SH-SY5Y (cell line): ENCODE data around the gene CAPSL.

Experiments
- GATA2 ChIP-seq: IDR thresholded peaks from 2 replicates; pipeline ENCODE4 v1.6.1; 2011; ENCODE audit warnings: mild to moderate bottlenecking, low read depth, low read length
- GATA3 ChIP-seq: IDR thresholded peaks from 2 replicates; pipeline ENCODE4 v1.6.1; 2011; ENCODE audit warnings: low read depth, mild to moderate bottlenecking, low read length, moderate library complexity

The CAPSL gene

DNA sequence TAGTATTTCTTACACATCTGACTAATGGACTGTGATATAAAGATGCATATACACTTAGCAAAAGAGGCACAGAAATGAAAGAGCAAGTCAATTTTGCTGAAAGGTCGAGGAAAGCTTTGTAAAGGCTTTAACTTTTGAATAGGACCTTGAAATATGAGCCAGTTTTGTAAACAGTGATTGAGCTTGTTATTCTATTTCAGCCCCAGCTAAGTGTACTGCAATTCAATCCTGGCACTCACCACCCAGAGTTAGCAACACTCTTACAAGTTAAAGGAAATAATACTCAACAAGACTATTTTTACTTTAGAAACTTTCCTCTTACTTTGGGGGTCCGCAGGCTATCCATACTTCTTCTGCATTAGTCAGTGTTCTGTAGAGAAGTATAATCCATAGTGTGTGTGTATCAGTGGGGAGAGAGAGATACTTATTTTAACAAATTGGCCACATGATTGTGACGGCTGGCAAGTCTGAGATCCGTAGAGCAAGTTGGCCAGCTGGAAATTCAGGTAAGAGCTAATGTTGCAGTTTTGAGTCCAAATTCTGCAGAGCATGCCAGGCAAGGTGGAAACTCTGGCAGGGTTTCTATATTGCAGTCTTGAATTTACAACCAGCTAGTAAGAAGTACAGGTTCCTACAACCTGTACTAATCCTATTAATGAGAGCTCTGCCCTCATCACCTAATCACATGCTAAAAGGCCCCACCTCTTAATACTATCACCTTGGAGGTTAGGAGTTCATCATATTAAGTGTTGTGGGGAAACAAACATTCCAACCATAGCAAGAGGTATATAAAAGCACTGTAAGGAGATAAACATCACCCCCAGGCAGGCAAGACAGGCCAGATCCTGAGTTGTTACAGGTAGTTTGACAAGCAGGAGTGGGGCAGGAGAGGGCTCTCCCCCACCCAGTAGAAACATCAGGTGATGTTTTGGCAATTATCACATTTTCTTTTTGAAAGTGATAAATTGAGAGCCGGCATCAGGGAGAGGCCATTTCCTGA lies 48.1 kb downstream of the CAPSL start:
- TF ChIP-seq GATA3 (no peak), GATA2 (no peak)

- TF ChIP-seq GATA2 (no peak), GATA3 (no peak)
Observed at GRCh38 chr5:35887321-35888100, 50.9 kb downstream of the CAPSL start.

- no peak for TF ChIP-seq GATA2
- no peak for TF ChIP-seq GATA3
Observed at GRCh38 chr5:35886381-35886780, 52.0 kb downstream of the CAPSL start.

GRCh38 chr5:35884773-35885172 lies 53.6 kb downstream of the CAPSL start:
- TF ChIP-seq GATA2 (no peak), GATA3 (no peak)

GRCh38 chr5:35884191-35884769 lies 54.1 kb downstream of the CAPSL start:
- TF ChIP-seq GATA2 = no peak
- TF ChIP-seq GATA3 = no peak

DNA sequence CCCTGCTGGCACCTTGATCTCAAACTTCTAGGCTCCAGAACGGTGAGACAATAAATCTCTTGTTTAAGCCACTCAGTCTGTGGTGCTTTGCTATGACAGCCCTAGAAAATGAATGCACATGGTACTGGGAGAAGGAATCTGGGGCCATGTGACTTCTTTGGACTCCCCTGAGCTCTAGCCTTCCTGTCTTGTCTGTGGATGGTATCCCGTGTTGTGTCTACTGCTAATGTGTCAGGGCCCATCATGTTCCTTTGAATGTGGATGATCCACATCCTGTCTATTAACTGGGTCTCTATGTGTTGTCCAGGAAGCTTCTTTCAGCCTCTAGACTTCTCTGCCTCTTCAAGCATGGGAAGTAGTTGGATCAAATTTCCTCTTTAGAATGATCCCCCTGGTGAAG lies 56.7 kb downstream of the CAPSL start:
- TF ChIP-seq GATA2 (no peak), GATA3 (no peak)

GRCh38 chr5:35880156-35880555 lies 58.3 kb downstream of the CAPSL start:
- TF ChIP-seq GATA3 (no peak), GATA2 (no peak)

DNA sequence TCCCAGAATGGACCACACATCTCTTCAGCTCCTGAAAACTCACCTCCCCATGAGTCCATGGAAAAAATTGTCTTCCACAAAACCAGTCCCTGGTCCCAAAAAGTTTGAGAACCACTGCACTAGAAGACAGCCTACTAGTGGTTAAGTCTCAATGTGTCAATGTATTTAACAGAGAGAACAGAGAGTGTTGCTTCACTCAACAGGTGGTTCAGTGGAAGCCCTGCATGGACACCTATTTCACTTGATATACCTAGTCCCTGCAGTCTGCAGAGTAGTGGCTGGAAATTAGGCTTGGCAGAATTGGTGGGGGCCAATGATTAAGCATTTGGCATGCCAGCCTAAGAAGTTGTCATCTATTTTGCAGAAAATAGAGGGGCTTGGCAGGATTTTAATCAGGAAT lies 58.8 kb downstream of the CAPSL start:
- TF ChIP-seq GATA3 = no peak
- TF ChIP-seq GATA2 = no peak

- TF ChIP-seq GATA3 = no peak
- TF ChIP-seq GATA2 = no peak
Observed at GRCh38 chr5:35879096-35879495, 59.3 kb downstream of the CAPSL start.

GRCh38 chr5:35878079-35878478 lies 60.3 kb downstream of the CAPSL start:
- TF ChIP-seq GATA2 = no peak
- TF ChIP-seq GATA3 = no peak

GRCh38 chr5:35877655-35878054 lies 60.8 kb downstream of the CAPSL start:
- TF ChIP-seq GATA2 (no peak), GATA3 (no peak)

- no peak for TF ChIP-seq GATA3
- no peak for TF ChIP-seq GATA2
Observed at GRCh38 chr5:35876922-35877321, 61.5 kb downstream of the CAPSL start.

DNA sequence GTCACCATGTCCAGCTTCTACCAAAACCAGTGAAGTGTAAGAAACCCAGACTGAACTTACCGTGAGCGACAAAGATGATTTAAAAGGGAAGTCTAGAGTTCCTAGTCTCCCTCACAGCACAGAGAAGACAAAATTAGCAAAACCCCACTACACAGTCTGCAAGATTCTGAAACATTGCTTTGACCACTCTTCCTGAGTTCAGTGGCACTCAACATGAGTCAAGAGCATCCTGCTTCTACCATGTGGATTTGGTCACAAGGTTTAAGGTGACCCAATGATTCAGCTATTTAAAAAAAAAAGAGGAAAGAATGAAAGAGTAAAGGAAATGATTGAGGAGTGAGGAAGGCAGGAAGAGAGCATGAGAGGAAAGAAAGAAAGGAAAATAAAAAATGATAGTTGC lies 62.0 kb downstream of the CAPSL start:
- TF ChIP-seq GATA3 = no peak
- no peak for TF ChIP-seq GATA2

GRCh38 chr5:35870605-35871004 lies 67.8 kb downstream of the CAPSL start:
- TF ChIP-seq GATA2 (no peak), GATA3 (no peak)
